SU-DHL-6 (cell line): ENCODE results near the gene MTARC1.

Experiments
- EZH2phosphoT487 ChIP-seq: fragments of 200-600 bp; sonication (generic), shearing (Covaris generic); conservative IDR thresholded peaks from 2 replicates; pipeline ENCODE4 v1.6.1; 2018; ENCODE audit warnings: mild to moderate bottlenecking, antibody characterized with exemption, low read length, moderate library complexity, mixed read lengths
- TF ChIP-seq, protein P1 (sequence below): fragments of 200-600 bp; sonication (generic); IDR thresholded peaks from one replicate; pipeline ENCODE4 v1.5.1; 2017; ENCODE audit warnings: antibody characterized with exemption, mild to moderate bottlenecking, low read length, moderate library complexity; ENCODE audit not compliant: insufficient read depth, poor library complexity, severe bottlenecking

DNA sequence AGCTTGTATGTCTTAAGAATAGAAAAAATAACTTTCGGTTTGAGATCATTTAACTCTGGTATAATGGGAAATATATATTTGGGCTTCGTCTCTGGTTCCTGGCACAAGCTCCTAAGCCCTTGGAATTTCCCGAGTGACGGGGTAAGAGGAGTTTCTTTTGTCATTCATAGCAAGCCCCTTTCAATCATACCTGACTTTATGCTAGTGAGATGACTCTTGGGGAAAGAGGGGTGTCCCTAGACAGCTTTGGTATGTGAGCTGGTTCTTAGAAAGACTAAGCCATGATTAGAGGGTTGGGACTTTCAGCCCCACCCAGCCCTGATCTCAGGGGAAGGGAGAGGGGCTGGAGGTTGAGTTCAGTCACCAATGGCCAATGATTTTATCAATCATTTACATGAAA is 13.9 kb upstream of the MTARC1 start:
- TF ChIP-seq, protein P1, sequence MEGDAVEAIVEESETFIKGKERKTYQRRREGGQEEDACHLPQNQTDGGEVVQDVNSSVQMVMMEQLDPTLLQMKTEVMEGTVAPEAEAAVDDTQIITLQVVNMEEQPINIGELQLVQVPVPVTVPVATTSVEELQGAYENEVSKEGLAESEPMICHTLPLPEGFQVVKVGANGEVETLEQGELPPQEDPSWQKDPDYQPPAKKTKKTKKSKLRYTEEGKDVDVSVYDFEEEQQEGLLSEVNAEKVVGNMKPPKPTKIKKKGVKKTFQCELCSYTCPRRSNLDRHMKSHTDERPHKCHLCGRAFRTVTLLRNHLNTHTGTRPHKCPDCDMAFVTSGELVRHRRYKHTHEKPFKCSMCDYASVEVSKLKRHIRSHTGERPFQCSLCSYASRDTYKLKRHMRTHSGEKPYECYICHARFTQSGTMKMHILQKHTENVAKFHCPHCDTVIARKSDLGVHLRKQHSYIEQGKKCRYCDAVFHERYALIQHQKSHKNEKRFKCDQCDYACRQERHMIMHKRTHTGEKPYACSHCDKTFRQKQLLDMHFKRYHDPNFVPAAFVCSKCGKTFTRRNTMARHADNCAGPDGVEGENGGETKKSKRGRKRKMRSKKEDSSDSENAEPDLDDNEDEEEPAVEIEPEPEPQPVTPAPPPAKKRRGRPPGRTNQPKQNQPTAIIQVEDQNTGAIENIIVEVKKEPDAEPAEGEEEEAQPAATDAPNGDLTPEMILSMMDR = no peak
- TF ChIP-seq EZH2phosphoT487 = no peak
